Colonic mucosa (tissue), 4 donors: ENCODE results near the gene TUT7. TPM values are rescaled to one million over a fixed set of nuclear protein-coding genes. Genes with fewer than 3 reads are reported as not detected.

Experiments
- DNase-seq: peaks from one replicate; pipeline ENCODE4 v3.0.0-alpha.2; 2020
- H3K27ac ChIP-seq: fragments of 200-600 bp; one replicate; pipeline ENCODE4 v1.8.0; 2021
- H3K27me3 ChIP-seq: fragments of 200-600 bp; one replicate; pipeline ENCODE4 v1.8.0; 2021
- H3K36me3 ChIP-seq: fragments of 200-600 bp; one replicate; pipeline ENCODE4 v1.8.0; 2021
- H3K4me1 ChIP-seq: fragments of 200-600 bp; one replicate; pipeline ENCODE4 v1.8.0; 2021; ENCODE audit warnings: mild to moderate bottlenecking
- H3K4me3 ChIP-seq: fragments of 200-600 bp; one replicate; pipeline ENCODE4 v1.8.0; 2021
- H3K9ac ChIP-seq, 2 donors: one replicate each; pipeline ENCODE4 v1.7.0; 2013; ENCODE audit warnings: control low read depth in 2 of 2, low read depth in 2 of 2, low read length in 2 of 2
- H3K9me3 ChIP-seq: fragments of 200-600 bp; one replicate; pipeline ENCODE4 v1.8.0; 2021
- CTCF ChIP-seq: fragments of 200-600 bp; IDR thresholded peaks from one replicate; pipeline ENCODE4 v1.8.0; 2022; ENCODE audit warnings: antibody characterized with exemption, mild to moderate bottlenecking
- intact Hi-C: fragments of 100-400 bp; cut with DNase I; formaldehyde crosslinking; loops from one replicate; pipeline ENCODE4 v1.14.1; 2022
- total RNA-seq, 2 donors: library from RNA; stranded (reverse); fragmentation: NEBNext Ultra II Directional in 1 of 2; extraction: Animal tissue kit (Norgen Biotek cat#: 25700) in 1 of 2; gene quantifications; one replicate each; pipeline ENCODE4 v1.2.1, GENCODE V29; 2021
- donor health status: healthy.
- donor health status: DM: no; HTN: no; CAD: no.
- donor health status: DM: no; HTN: no; CAD: no.

Gene TUT7
- total RNA-seq, 2 donors from 2014 or later = 31.5 to 42.4 TPM

- no peak overlapping the region for H3K27ac ChIP-seq
- intact Hi-C loops = no loop called here
- no peak for DNase-seq
- no peaks in the 10 kb centered on the region for H3K27me3 ChIP-seq
- no peak for TF ChIP-seq CTCF
- no peak overlapping the region for H3K9ac ChIP-seq
- no peaks in the 10 kb centered on the region for H3K36me3 ChIP-seq
- no peak overlapping the region for H3K4me3 ChIP-seq
- no peaks in the 10 kb centered on the region for H3K4me1 ChIP-seq
- no peaks in the 10 kb centered on the region for H3K9me3 ChIP-seq
These were observed 100.6 kb downstream of the TUT7 start for GRCh38 chr9:86253577-86253976.

- no peak for DNase-seq
- intact Hi-C loops = no loop called here
These were observed 101.3 kb downstream of the TUT7 start for GRCh38 chr9:86252870-86253269.

GRCh38 chr9:86250123-86250522 is 104.1 kb downstream of the TUT7 start:
- TF ChIP-seq CTCF = no peak
- intact Hi-C loops = no loop called here
- H3K36me3 ChIP-seq = no peaks in the 10 kb centered on the region

More at GRCh38 chr9:86252870-86253269, 101.3 kb downstream of the TUT7 start:
- no peaks in the 10 kb centered on the region for H3K27me3 ChIP-seq
- H3K4me3 ChIP-seq = no peak overlapping the region
- TF ChIP-seq CTCF = no peak
- no peaks in the 10 kb centered on the region for H3K4me1 ChIP-seq
- H3K27ac ChIP-seq = no peak overlapping the region
- H3K36me3 ChIP-seq = no peaks in the 10 kb centered on the region
- no peak overlapping the region for H3K9ac ChIP-seq
- no peaks in the 10 kb centered on the region for H3K9me3 ChIP-seq

GRCh38 chr9:86248746-86249145 is 105.5 kb downstream of the TUT7 start:
- no peak for TF ChIP-seq CTCF
- Histone ChIP-seq H3K9me3 (no peaks in the 10 kb centered on the region), H3K4me3 (no peak overlapping the region), H3K4me1 (no peaks in the 10 kb centered on the region), H3K9ac (no peak overlapping the region), H3K27me3 (no peaks in the 10 kb centered on the region), H3K36me3 (no peaks in the 10 kb centered on the region), H3K27ac (no peak overlapping the region)
- intact Hi-C loops = no loop called here
- DNase-seq = no peak

More at GRCh38 chr9:86250123-86250522, 104.1 kb downstream of the TUT7 start:
- no peak for DNase-seq
- Histone ChIP-seq H3K9ac (no peak overlapping the region), H3K27ac (no peak overlapping the region), H3K4me3 (no peak overlapping the region), H3K27me3 (no peaks in the 10 kb centered on the region), H3K4me1 (no peaks in the 10 kb centered on the region), H3K9me3 (no peaks in the 10 kb centered on the region)

- H3K9me3 ChIP-seq = no peaks in the 10 kb centered on the region
- no peak for DNase-seq
- no peaks in the 10 kb centered on the region for H3K4me1 ChIP-seq
- no peaks in the 10 kb centered on the region for H3K27me3 ChIP-seq
- intact Hi-C loops = no loop called here
- no peak overlapping the region for H3K4me3 ChIP-seq
- TF ChIP-seq CTCF = no peak
- no peak overlapping the region for H3K27ac ChIP-seq
- H3K9ac ChIP-seq = no peak overlapping the region
- no peaks in the 10 kb centered on the region for H3K36me3 ChIP-seq
These were observed 107.5 kb downstream of the TUT7 start for GRCh38 chr9:86246752-86247161.

- Histone ChIP-seq H3K9ac (no peak overlapping the region), H3K36me3 (no peaks in the 10 kb centered on the region), H3K4me3 (no peak overlapping the region), H3K9me3 (no peaks in the 10 kb centered on the region), H3K27ac (no peak overlapping the region), H3K27me3 (no peaks in the 10 kb centered on the region), H3K4me1 (no peaks in the 10 kb centered on the region)
- peak; percentile 38 for DNase-seq
- no peak for TF ChIP-seq CTCF
- intact Hi-C loops = no loop called here
These were observed 112.1 kb downstream of the TUT7 start for GRCh38 chr9:86242071-86242470.
